NK-92 treated with Interleukin-12 subunit alpha and Interleukin-12 subunit beta, amount 100 ng/mL, for 24 hours (cell line): ENCODE data around the gene SDHD.
A peak's percentile ranks its signal among the peaks of the same experiment; 100 is the strongest.

Source experiments
- DNase-seq: peaks from one replicate; lab custom pipeline; 2025; lab: John Stamatoyannopoulos, UW

The SDHD gene

GRCh38 chr11:112103446-112103845 lies 16.8 kb downstream of the SDHD start:
- DNase-seq, result no peak

- no peak for DNase-seq
Measured at GRCh38 chr11:112106070-112106469, 19.4 kb downstream of the SDHD start.

GRCh38 chr11:112113539-112114457 lies 27.1 kb downstream of the SDHD start:
- DNase-seq, result no peak

GRCh38 chr11:112114460-112114859 lies 27.8 kb downstream of the SDHD start:
- no peak for DNase-seq

GRCh38 chr11:112115386-112115785 lies 28.7 kb downstream of the SDHD start:
- no peak for DNase-seq

GRCh38 chr11:112118176-112118575 lies 31.5 kb downstream of the SDHD start:
- peak; percentile 49 for DNase-seq

GRCh38 chr11:112121981-112122615 lies 35.4 kb downstream of the SDHD start:
- no peak for DNase-seq

- DNase-seq, result no peak
Measured at GRCh38 chr11:112123129-112123528, 36.5 kb downstream of the SDHD start.

- DNase-seq, result no peak
Measured at GRCh38 chr11:112127056-112127455, 40.4 kb downstream of the SDHD start.

GRCh38 chr11:112128483-112129121 lies 41.9 kb downstream of the SDHD start:
- no peak for DNase-seq

GRCh38 chr11:112129656-112130055 lies 43.0 kb downstream of the SDHD start:
- no peak for DNase-seq

- no peak for DNase-seq
Measured at GRCh38 chr11:112132737-112133136, 46.1 kb downstream of the SDHD start.

- no peak for DNase-seq
Measured at GRCh38 chr11:112134473-112134872, 47.8 kb downstream of the SDHD start.

GRCh38 chr11:112143597-112143996 lies 56.9 kb downstream of the SDHD start:
- DNase-seq, result no peak
